ENCODE results near the gene OSBP2.

Gene OSBP2

DNA sequence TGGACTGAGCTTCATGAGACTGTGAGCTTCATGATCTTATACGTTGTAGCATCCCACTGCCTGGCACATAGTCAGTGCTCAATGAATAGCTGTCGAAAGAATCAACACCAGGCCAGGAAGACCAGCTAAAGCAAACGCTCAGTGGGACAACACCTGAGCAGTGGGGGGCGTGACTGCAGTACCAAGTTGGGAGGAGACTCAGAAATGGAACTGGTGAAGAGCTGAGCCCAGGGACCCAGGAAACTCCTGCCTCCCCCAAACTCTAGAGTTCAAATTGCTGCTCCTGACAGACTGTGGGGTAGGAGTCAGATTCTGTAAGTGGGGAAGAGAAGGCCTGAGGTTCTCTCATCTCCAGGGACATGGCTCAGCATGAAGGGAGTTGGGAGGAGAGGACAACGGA, 214.6 kb downstream of the OSBP2 start:
- Histone ChIP-seq H3K36me3 (ENCODE audit: insufficient read depth, low read length) (no peaks in the 10 kb centered on the region), H3F3A (ENCODE audit: low read depth) (no peaks in the 10 kb centered on the region), H3K9ac (ENCODE audit: low read depth, low read length, poor library complexity, severe bottlenecking) (no peak overlapping the region), H3K4me3 (ENCODE audit: low read length, poor library complexity, severe bottlenecking) (no peak overlapping the region), H3K4me1 (ENCODE audit: insufficient read depth, low read length, poor library complexity, severe bottlenecking) (no peaks in the 10 kb centered on the region), H3K4me2 (ENCODE audit: low read depth, low read length, poor library complexity, severe bottlenecking) (no peak overlapping the region), H3K9me2 (replicated peaks; ENCODE audit: low read depth, low read length) (no peaks in the 10 kb centered on the region), H3K27me3 (ENCODE audit: insufficient read depth, low read length, poor library complexity, severe bottlenecking) (no peaks in the 10 kb centered on the region), H2AFZ (ENCODE audit: low read length) (no peak overlapping the region), H3K79me2 (ENCODE audit: insufficient read depth, low read length) (no peaks in the 10 kb centered on the region), H4K20me1 (ENCODE audit: insufficient read depth, low read length, poor library complexity, severe bottlenecking) (no peaks in the 10 kb centered on the region), H3K9me3 (ENCODE audit: insufficient read depth, low read depth, low read length) (no peaks in the 10 kb centered on the region)
- TF ChIP-seq, protein P1, sequence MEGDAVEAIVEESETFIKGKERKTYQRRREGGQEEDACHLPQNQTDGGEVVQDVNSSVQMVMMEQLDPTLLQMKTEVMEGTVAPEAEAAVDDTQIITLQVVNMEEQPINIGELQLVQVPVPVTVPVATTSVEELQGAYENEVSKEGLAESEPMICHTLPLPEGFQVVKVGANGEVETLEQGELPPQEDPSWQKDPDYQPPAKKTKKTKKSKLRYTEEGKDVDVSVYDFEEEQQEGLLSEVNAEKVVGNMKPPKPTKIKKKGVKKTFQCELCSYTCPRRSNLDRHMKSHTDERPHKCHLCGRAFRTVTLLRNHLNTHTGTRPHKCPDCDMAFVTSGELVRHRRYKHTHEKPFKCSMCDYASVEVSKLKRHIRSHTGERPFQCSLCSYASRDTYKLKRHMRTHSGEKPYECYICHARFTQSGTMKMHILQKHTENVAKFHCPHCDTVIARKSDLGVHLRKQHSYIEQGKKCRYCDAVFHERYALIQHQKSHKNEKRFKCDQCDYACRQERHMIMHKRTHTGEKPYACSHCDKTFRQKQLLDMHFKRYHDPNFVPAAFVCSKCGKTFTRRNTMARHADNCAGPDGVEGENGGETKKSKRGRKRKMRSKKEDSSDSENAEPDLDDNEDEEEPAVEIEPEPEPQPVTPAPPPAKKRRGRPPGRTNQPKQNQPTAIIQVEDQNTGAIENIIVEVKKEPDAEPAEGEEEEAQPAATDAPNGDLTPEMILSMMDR (conservative IDR thresholded peaks at IDR 0.05; ENCODE audit: low read length), result no peak
- TF ChIP-seq EZH2phosphoT487 (IDR thresholded peaks at IDR 0.05; ENCODE audit: borderline replicate concordance), result no peak

DNA sequence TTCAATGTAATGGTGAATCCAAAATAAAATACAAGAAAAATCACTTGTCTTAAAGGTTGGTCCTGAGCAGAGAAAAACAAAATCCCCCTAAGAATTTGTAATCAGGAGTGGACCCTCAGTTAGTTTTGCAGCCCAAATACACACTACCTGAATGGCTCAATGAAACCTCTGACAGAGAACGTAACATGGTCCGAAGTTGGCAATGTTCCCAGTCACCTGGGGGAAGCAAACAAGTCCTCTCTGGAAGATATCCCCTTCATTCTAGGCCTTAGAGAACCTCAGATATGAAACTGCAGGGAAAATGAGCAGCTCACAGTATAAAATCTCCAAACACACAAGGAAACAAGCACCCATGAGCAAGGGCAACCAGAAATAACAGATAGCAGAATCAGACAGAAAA, 215.7 kb downstream of the OSBP2 start:
- Histone ChIP-seq H3K27me3 (ENCODE audit: insufficient read depth, low read length, poor library complexity, severe bottlenecking) (no peaks in the 10 kb centered on the region), H3K9me3 (ENCODE audit: insufficient read depth, low read depth, low read length) (no peaks in the 10 kb centered on the region), H3K36me3 (ENCODE audit: insufficient read depth, low read length) (no peaks in the 10 kb centered on the region), H2AFZ (ENCODE audit: low read length) (no peak overlapping the region), H3K4me3 (ENCODE audit: low read length, poor library complexity, severe bottlenecking) (no peak overlapping the region), H3K9me2 (replicated peaks; ENCODE audit: low read depth, low read length) (no peaks in the 10 kb centered on the region), H4K20me1 (ENCODE audit: insufficient read depth, low read length, poor library complexity, severe bottlenecking) (no peaks in the 10 kb centered on the region), H3K79me2 (ENCODE audit: insufficient read depth, low read length) (no peaks in the 10 kb centered on the region), H3K9ac (ENCODE audit: low read depth, low read length, poor library complexity, severe bottlenecking) (no peak overlapping the region), H3F3A (ENCODE audit: low read depth) (no peaks in the 10 kb centered on the region), H3K4me2 (ENCODE audit: low read depth, low read length, poor library complexity, severe bottlenecking) (no peak overlapping the region), H3K4me1 (ENCODE audit: insufficient read depth, low read length, poor library complexity, severe bottlenecking) (no peaks in the 10 kb centered on the region)
- no peak for TF ChIP-seq EZH2phosphoT487 (IDR thresholded peaks at IDR 0.05; ENCODE audit: borderline replicate concordance)
- TF ChIP-seq, protein P1 (conservative IDR thresholded peaks at IDR 0.05; ENCODE audit: low read length), result no peak

DNA sequence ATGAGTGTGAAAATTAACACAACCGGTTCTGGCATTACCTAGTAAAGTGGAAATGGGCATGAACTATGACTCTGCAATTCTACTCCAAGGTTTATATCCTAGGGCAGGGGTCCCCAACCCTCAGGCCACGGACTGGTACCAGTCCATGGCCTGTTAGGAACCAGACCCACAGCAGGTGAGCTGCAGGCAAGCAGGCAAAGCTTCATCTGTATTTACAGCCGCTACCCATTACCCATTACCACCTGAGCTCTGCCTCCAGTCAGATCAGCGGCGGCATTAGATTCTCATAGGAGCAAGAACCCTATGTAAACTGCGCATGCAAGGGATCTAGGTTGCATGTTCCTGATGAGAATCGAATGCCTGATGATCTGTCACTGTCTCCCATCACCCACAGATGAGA, 224.1 kb downstream of the OSBP2 start:
- Histone ChIP-seq H3K27me3 (ENCODE audit: insufficient read depth, low read length, poor library complexity, severe bottlenecking) (no peaks in the 10 kb centered on the region), H3K4me2 (ENCODE audit: low read depth, low read length, poor library complexity, severe bottlenecking) (no peak overlapping the region), H3K9me3 (ENCODE audit: insufficient read depth, low read depth, low read length) (no peaks in the 10 kb centered on the region)

More for the DNA sequence above, 224.1 kb downstream of the OSBP2 start:
- TF ChIP-seq, protein P1 (conservative IDR thresholded peaks at IDR 0.05; ENCODE audit: low read length), result no peak
- TF ChIP-seq EZH2phosphoT487 (IDR thresholded peaks at IDR 0.05; ENCODE audit: borderline replicate concordance), result no peak
- H3F3A ChIP-seq (ENCODE audit: low read depth), result no peaks in the 10 kb centered on the region
- no peak overlapping the region for H3K9ac ChIP-seq (ENCODE audit: low read depth, low read length, poor library complexity, severe bottlenecking)
- no peak overlapping the region for H2AFZ ChIP-seq (ENCODE audit: low read length)
- H3K79me2 ChIP-seq (ENCODE audit: insufficient read depth, low read length), result no peaks in the 10 kb centered on the region
- no peak overlapping the region for H3K4me3 ChIP-seq (ENCODE audit: low read length, poor library complexity, severe bottlenecking)
- H3K9me2 ChIP-seq (replicated peaks; ENCODE audit: low read depth, low read length), result no peaks in the 10 kb centered on the region
- no peaks in the 10 kb centered on the region for H3K4me1 ChIP-seq (ENCODE audit: insufficient read depth, low read length, poor library complexity, severe bottlenecking)
- no peaks in the 10 kb centered on the region for H3K36me3 ChIP-seq (ENCODE audit: insufficient read depth, low read length)
- H4K20me1 ChIP-seq (ENCODE audit: insufficient read depth, low read length, poor library complexity, severe bottlenecking), result no peaks in the 10 kb centered on the region

Measured in Loucy (cell line).